Rectal smooth muscle tissue (tissue), 1 donor: ENCODE results near the gene MSL2.
A peak's percentile ranks its signal among the peaks of the same experiment; 100 is the strongest.
"Not testable (repeated sequence)": the region's sequence is repeated elsewhere in the genome, so short reads cannot be mapped to it uniquely, and the experiment has no call there.

ENCODE experiments used
- H3K27ac ChIP-seq: one replicate; pipeline ENCODE4 v1.7.0; 2013; ENCODE audit warnings: low read depth, low read length, inconsistent platforms
- H3K27me3 ChIP-seq: one replicate; pipeline ENCODE4 v1.7.0; 2013; ENCODE audit warnings: low read length; ENCODE audit not compliant: control insufficient read depth, insufficient read depth
- H3K36me3 ChIP-seq: one replicate; pipeline ENCODE4 v1.7.0; 2013; ENCODE audit warnings: low read length; ENCODE audit not compliant: control insufficient read depth, insufficient read depth
- H3K4me1 ChIP-seq: one replicate; pipeline ENCODE4 v1.7.0; 2013; ENCODE audit warnings: low read length; ENCODE audit not compliant: control insufficient read depth, insufficient read depth
- H3K4me3 ChIP-seq: one replicate; pipeline ENCODE4 v1.7.0; 2013; ENCODE audit warnings: low read length
- H3K9ac ChIP-seq: one replicate; pipeline ENCODE4 v1.7.0; 2013; ENCODE audit warnings: low read length

MSL2 gene

GRCh38 chr3:136196064-136196400 is at the start of gene MSL2:
Gene MSL2 (minus strand): TSS chr3:136196335. CDS start chr3:136195113, 1,222 bp downstream.
- peaks cover 21% of the 10 kb centered on the region for H3K4me1 ChIP-seq
- H3K36me3 ChIP-seq = no peaks in the 10 kb centered on the region
- peak within 1 kb of the TSS; percentile 100 for H3K27ac ChIP-seq
- H3K27me3 ChIP-seq = no peaks in the 10 kb centered on the region
- H3K9ac ChIP-seq = peak within 1 kb of the TSS; percentile 88
- peak within 1 kb of the TSS; percentile 85 for H3K4me3 ChIP-seq

DNA sequence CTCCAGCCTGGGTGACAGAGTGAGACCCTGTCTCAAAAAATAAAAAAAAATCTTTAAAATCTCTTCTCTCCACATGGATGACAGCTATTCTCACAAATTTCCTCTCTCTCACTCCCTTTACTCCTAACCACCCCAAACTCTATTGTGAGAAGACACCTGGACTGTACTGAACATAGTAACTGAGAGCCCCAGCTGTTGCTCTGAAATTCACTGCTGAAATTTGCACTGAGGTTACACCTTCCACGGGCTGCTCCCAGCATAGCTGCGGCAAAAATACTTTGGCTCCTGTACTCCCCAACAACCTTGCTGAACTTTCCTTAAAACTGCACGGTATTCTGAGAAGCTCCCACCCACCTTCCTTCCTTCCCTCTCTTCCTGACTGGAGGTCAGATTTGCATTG is 49.6 kb upstream of the MSL2 start:
- Histone ChIP-seq H3K4me1 (no peaks in the 10 kb centered on the region), H3K27me3 (no peaks in the 10 kb centered on the region), H3K4me3 (no peak overlapping the region), H3K9ac (no peak overlapping the region), H3K27ac (no peak overlapping the region), H3K36me3 (no peaks in the 10 kb centered on the region)

GRCh38 chr3:136239094-136239493 is 43.0 kb upstream of the MSL2 start:
- H3K9ac ChIP-seq = no peak overlapping the region
- no peaks in the 10 kb centered on the region for H3K4me1 ChIP-seq
- no peak overlapping the region for H3K27ac ChIP-seq
- H3K4me3 ChIP-seq = no peak overlapping the region
- H3K36me3 ChIP-seq = no peaks in the 10 kb centered on the region
- H3K27me3 ChIP-seq = no peaks in the 10 kb centered on the region

DNA sequence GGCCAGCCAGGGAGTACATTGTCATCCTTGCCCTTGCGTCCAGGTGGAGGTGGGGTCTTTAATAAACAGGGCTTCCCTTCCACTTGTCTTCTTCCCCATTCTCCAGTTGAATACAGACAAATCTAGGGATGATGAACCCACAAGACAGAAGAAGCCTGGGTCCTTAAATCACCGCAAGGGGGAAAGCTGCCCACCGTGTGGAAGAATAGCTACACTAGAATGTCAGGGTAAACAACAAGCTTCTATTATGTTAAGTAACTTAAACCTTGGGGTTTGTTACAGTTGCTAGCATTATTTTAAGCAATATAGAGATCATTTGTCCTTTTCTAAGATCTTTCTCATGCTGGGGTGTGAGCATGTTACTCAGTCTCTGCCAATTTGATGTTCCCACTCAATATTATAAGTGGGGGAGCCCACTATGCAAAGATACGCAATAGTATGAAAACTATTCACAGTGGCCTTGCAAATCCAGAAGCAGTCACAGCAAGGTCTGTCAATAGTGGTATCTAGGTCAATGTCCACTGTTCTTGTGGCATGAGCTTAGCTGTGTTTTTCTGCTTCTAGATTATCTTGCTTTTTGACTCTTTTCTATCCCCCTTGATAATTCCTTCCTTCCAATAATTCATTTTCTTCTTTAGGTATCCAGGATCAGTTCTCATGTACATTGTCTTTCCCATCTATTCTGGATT is 42.0 kb upstream of the MSL2 start:
- no peak overlapping the region for H3K4me3 ChIP-seq
- no peaks in the 10 kb centered on the region for H3K27me3 ChIP-seq
- H3K36me3 ChIP-seq = no peaks in the 10 kb centered on the region
- no peak overlapping the region for H3K27ac ChIP-seq
- H3K4me1 ChIP-seq = no peaks in the 10 kb centered on the region
- H3K9ac ChIP-seq = no peak overlapping the region

- Histone ChIP-seq H3K36me3 (no peaks in the 10 kb centered on the region), H3K27me3 (no peaks in the 10 kb centered on the region), H3K27ac (no peak overlapping the region), H3K9ac (no peak overlapping the region), H3K4me1 (no peaks in the 10 kb centered on the region), H3K4me3 (no peak overlapping the region)
Observed at GRCh38 chr3:136237103-136237502, 41.0 kb upstream of the MSL2 start.

DNA sequence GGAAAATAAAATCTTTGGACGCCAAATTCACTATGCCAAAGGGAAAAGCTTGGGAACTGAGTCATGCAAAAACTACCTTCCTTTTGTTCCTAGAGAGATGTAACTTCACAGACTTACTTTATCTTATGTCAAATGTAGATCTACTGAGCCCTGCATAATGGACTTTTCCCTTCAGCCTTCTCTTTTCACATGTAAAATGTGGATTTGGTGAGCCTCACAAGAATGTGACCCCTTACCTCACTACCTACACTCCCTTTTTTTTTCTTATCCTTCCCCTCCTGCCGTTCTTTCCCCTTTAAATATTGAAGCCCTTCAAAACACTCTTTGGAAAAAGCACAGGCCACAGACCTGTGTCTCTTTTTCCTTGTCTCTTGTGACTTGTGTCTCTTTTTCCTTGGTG is 40.0 kb upstream of the MSL2 start:
- Histone ChIP-seq H3K27ac (no peak overlapping the region), H3K36me3 (no peaks in the 10 kb centered on the region), H3K27me3 (no peaks in the 10 kb centered on the region), H3K4me3 (no peak overlapping the region), H3K9ac (no peak overlapping the region), H3K4me1 (no peaks in the 10 kb centered on the region)

DNA sequence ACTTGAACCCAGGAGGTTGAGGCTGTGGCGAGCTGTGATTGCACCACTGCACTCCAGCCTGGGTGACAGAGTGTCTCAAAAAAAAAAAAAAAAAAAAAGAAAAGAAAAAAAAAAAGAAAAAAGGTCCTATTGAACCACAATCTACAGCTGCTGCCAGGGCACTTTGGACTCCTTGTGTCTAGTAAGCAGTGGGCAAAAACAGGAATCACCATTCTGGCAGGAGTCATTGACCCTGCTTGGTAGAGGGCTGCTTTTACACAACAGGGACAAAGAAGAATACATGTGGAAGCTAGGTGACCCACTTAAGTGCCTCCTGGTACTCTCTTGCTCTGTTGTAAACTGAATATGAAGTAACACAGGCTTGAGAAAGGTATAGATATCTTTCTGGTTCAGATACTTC is 39.4 kb upstream of the MSL2 start:
- no peak overlapping the region for H3K4me3 ChIP-seq
- H3K4me1 ChIP-seq = no peaks in the 10 kb centered on the region
- H3K27me3 ChIP-seq = no peaks in the 10 kb centered on the region
- H3K9ac ChIP-seq = no peak overlapping the region
- H3K36me3 ChIP-seq = no peaks in the 10 kb centered on the region
- no peak overlapping the region for H3K27ac ChIP-seq

GRCh38 chr3:136232413-136232812 is 36.3 kb upstream of the MSL2 start:
- Histone ChIP-seq H3K36me3 (no peaks in the 10 kb centered on the region), H3K27ac (no peak overlapping the region), H3K4me3 (no peak overlapping the region), H3K4me1 (no peaks in the 10 kb centered on the region), H3K9ac (no peak overlapping the region), H3K27me3 (no peaks in the 10 kb centered on the region)

DNA sequence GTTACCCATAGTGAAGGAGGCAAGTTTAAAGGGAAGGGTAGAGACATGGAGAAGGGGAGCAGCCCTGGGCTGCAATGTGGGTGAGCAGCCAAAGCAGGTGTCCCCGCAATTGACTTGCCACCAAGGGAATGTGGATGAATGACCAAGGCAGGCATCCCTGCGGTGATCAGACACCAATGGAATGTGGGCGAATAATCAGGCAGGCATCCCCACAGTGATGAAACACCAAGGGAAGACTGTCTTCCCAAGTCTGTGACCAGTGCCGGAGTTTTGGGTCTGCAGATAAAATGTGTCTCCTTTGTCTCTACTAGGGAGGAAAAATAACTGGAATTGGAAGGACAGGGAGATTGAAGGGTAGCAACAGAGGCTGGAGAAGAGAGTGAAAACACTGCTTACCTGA is 26.6 kb upstream of the MSL2 start:
- H3K27me3 ChIP-seq, H3K36me3 ChIP-seq, H3K9ac ChIP-seq, H3K4me3 ChIP-seq, H3K4me1 ChIP-seq, H3K27ac ChIP-seq: not testable (repeated sequence)

DNA sequence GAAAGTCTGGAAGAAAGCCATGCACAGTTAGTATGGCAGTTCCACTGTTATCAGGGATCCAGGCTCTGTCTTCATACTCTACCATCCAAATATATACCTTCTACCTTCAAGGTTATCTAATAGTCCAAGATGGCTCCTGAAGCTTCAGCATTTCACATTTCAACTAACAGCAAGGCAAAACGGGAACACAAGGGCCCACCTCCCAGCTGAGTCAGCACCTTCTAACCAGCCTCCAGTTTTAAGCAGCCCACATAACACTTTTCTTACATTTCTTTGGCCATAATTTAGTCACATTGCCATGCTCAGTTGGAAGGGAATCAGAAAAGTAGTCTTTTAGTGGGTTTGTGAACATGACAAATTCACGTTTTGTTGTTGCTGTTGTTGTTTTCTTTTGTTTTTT is 15.4 kb upstream of the MSL2 start:
- no peaks in the 10 kb centered on the region for H3K4me1 ChIP-seq
- H3K27ac ChIP-seq = no peak overlapping the region

DNA sequence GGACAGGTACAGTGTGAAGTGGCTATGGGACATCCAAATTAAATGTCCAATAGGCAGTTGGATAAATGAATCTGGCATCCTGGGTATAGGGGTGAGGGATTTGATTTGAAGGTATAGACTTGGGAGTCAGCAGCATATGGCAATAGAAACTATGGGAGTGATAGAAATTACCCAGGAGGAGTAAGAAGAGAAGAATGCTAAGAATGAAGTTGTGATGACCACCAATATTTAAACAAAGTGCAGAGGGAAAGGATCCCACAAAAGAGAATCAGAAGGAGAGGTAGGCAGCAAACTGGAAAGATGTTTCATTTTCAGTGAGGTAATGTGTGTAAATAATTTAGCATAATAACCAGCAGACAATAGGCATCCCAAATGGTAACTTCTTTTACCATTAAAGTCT is 13.8 kb upstream of the MSL2 start:
- H3K9ac ChIP-seq = no peak overlapping the region

More for the DNA sequence above, 15.4 kb upstream of the MSL2 start:
- H3K9ac ChIP-seq = no peak overlapping the region
- H3K27me3 ChIP-seq = no peaks in the 10 kb centered on the region
- H3K4me3 ChIP-seq = no peak overlapping the region
- no peaks in the 10 kb centered on the region for H3K36me3 ChIP-seq

DNA sequence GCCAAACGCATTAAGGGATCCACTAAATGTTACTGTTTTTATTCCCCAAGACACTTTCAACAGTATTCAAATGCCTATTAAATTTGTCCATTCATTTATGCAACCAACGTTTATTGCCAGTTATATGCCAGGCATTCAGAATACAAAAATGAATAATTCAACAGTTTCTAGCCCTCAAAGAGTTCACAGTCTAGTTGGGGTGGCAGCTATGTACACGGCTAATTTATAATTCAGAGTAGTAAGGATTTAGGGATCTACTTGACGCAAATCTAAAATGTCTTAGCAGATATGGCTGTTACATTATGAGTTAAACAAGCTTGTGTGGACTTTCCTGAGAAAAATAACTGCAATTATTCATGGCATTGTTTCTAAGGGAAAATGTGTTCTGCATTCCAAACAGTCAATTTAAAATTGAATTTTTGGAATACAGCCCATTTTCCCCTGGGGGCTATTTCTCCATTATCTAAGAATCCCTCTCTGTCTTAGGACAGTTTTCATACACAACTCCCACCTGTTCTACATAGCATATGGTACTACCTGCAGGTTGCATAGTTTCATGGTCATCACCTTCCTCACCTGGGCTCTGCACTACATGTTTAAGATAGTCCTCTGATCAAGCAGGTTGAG is 11.5 kb upstream of the MSL2 start:
- no peaks in the 10 kb centered on the region for H3K27me3 ChIP-seq
- H3K4me1 ChIP-seq = no peaks in the 10 kb centered on the region
- H3K4me3 ChIP-seq = no peak overlapping the region

More for the DNA sequence above, 13.8 kb upstream of the MSL2 start:
- Histone ChIP-seq H3K36me3 (no peaks in the 10 kb centered on the region), H3K27ac (no peak overlapping the region), H3K4me3 (no peak overlapping the region), H3K4me1 (no peaks in the 10 kb centered on the region), H3K27me3 (no peaks in the 10 kb centered on the region)

DNA sequence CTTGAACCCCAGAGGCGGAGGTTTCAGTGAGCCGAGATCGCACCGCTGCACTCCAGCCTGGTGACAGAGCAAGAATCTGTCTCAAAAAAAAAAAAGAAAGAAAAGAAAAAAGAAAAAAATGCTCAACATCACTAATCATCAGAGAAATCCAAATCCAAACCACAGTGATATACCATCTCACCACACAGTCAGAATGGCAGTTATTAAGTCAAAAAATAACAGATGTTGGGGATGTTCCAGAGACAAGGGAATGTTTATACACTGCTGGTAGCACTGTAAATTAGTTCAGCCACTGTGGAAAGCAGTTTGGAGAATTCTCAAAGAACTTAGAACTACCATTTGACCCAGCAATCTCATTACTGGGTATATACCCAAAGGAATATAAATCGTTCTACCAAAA is 3.1 kb upstream of the MSL2 start:
- H3K4me1 ChIP-seq, H3K27me3 ChIP-seq, H3K27ac ChIP-seq, H3K36me3 ChIP-seq, H3K4me3 ChIP-seq, H3K9ac ChIP-seq: not testable (repeated sequence)

More for the DNA sequence above, 11.5 kb upstream of the MSL2 start:
- Histone ChIP-seq H3K36me3 (no peaks in the 10 kb centered on the region), H3K9ac (no peak overlapping the region), H3K27ac (no peak overlapping the region)
